ENCODE measurements around the gene RNF217. TPM values are rescaled to one million over a fixed set of nuclear protein-coding genes. Genes with fewer than 3 reads are reported as not detected.

Gene RNF217
- polyA plus RNA-seq, 1 donor (not counting 4 experiments of a cell fraction or from before 2014, with no cell fraction given): 44.0 TPM

GRCh38 chr6:125022391-125022989 lies 60.3 kb downstream of the RNF217 start:
- Histone ChIP-seq H3K9me1 (ENCODE audit: control insufficient read depth, extremely low read depth, insufficient read depth, low read length) (no peaks in the 10 kb centered on the region), H3K79me2 (ENCODE audit: control insufficient read depth, insufficient read depth, low read length) (peaks cover 43% of the 10 kb centered on the region), H3K9me3 (ENCODE audit: control insufficient read depth, low read depth, low read length) (no peaks in the 10 kb centered on the region), H3K36me3 (ENCODE audit: control insufficient read depth in 2 of 2, extremely low read depth in 1 of 2, insufficient read depth in 2 of 2, low read length in 2 of 2) (peaks cover 0 to 1% of the 10 kb centered on the region in 2 experiments), H3K4me1 (ENCODE audit: control insufficient read depth, extremely low read depth, insufficient read depth, low read length) (no peaks in the 10 kb centered on the region), H3K27me3 (ENCODE audit: control insufficient read depth, extremely low read depth, insufficient read depth, low read length) (no peaks in the 10 kb centered on the region), H3K4me2 (ENCODE audit: control insufficient read depth, extremely low read depth, insufficient read depth, low read depth, low read length) (no peak overlapping the region), H2AFZ (ENCODE audit: control insufficient read depth, low read length) (no peak overlapping the region), H3K9ac (ENCODE audit: control insufficient read depth, extremely low read depth, insufficient read depth, low read length) (no peak overlapping the region), H4K20me1 (ENCODE audit: control insufficient read depth, extremely low read depth, insufficient read depth, low read length) (no peaks in the 10 kb centered on the region), H3K27ac (ENCODE audit: control insufficient read depth, insufficient read depth, low read length) (no peak overlapping the region), H3K4me3 (ENCODE audit: control insufficient read depth in 2 of 3, extremely low read depth in 1 of 3, insufficient read depth in 2 of 3, low read depth in 1 of 3, low read length in 3 of 3) (no peak overlapping the region)
- DNase-seq (ENCODE audit: low read depth, low spot score) (no peak), FAIRE-seq (no peak)
- no peak for TF ChIP-seq EZH2 (IDR thresholded peaks at IDR 0.05; ENCODE audit: low read length)
- TF ChIP-seq, protein P1, sequence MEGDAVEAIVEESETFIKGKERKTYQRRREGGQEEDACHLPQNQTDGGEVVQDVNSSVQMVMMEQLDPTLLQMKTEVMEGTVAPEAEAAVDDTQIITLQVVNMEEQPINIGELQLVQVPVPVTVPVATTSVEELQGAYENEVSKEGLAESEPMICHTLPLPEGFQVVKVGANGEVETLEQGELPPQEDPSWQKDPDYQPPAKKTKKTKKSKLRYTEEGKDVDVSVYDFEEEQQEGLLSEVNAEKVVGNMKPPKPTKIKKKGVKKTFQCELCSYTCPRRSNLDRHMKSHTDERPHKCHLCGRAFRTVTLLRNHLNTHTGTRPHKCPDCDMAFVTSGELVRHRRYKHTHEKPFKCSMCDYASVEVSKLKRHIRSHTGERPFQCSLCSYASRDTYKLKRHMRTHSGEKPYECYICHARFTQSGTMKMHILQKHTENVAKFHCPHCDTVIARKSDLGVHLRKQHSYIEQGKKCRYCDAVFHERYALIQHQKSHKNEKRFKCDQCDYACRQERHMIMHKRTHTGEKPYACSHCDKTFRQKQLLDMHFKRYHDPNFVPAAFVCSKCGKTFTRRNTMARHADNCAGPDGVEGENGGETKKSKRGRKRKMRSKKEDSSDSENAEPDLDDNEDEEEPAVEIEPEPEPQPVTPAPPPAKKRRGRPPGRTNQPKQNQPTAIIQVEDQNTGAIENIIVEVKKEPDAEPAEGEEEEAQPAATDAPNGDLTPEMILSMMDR (optimal IDR thresholded peaks at IDR 0.05 in 1 of 3, IDR thresholded peaks at IDR 0.05 in 1 of 3, conservative IDR thresholded peaks at IDR 0.05 in 1 of 3; ENCODE audit: extremely low read depth in 1 of 3, insufficient read depth in 2 of 3, low read length in 3 of 3): no peak
- dilution Hi-C loops (cut with MboI; ENCODE audit: extremely low pct_ligation_motif_present, low sequenced_read_pairs): no loop called here

DNA sequence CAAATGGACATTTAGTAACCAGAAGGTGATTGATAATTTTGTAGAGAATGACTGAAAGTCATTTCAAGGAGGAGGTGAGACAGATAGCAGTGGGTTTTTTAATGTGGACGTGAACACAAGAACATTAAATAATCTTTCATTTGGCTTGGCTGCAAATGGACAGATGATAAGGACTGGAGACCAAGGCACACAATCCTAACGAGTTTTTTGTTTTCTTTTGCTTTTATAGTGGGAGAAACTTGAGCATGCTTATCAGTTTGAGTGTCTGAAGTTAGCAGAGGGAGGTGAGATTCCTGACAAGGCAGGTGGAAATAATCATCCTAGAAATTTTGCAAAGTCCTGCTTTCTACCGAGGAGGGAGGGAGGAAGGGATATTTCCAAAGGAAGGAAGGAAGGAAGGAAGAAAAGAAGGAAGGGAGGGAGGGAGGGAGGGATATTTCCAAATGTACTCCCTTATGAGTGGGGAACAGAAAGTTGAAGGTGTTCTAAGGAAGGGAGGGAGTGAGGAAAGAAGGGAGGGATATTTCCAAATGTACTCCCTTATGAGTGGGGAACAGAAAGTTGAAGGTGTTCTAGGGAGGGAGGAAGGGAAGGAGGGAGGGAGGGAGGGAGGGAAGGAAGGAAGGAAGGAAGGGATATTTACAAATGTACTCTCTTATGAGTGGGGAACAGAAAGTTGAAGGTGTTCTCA lies 63.1 kb downstream of the RNF217 start:
- no peaks in the 10 kb centered on the region for H3K9me1 ChIP-seq (ENCODE audit: control insufficient read depth, extremely low read depth, insufficient read depth, low read length)
- TF ChIP-seq EZH2 (IDR thresholded peaks at IDR 0.05; ENCODE audit: low read length): no peak
- no peak overlapping the region for H3K9ac ChIP-seq (ENCODE audit: control insufficient read depth, extremely low read depth, insufficient read depth, low read length)
- dilution Hi-C loops (cut with MboI; ENCODE audit: extremely low pct_ligation_motif_present, low sequenced_read_pairs): no loop called here
- H3K27me3 ChIP-seq (ENCODE audit: control insufficient read depth, extremely low read depth, insufficient read depth, low read length): no peaks in the 10 kb centered on the region
- H3K79me2 ChIP-seq (ENCODE audit: control insufficient read depth, insufficient read depth, low read length): peaks cover 45% of the 10 kb centered on the region
- FAIRE-seq (no peak), DNase-seq (ENCODE audit: low read depth, low spot score) (no peak)
- no peak overlapping the region for H3K27ac ChIP-seq (ENCODE audit: control insufficient read depth, insufficient read depth, low read length)
- no peak overlapping the region for H3K4me2 ChIP-seq (ENCODE audit: control insufficient read depth, extremely low read depth, insufficient read depth, low read depth, low read length)
- no peaks in the 10 kb centered on the region for H4K20me1 ChIP-seq (ENCODE audit: control insufficient read depth, extremely low read depth, insufficient read depth, low read length)
- H3K36me3 ChIP-seq (ENCODE audit: control insufficient read depth in 2 of 2, extremely low read depth in 1 of 2, insufficient read depth in 2 of 2, low read length in 2 of 2): peaks cover 0 to 1% of the 10 kb centered on the region in 2 experiments
- H3K9me3 ChIP-seq (ENCODE audit: control insufficient read depth, low read depth, low read length): no peaks in the 10 kb centered on the region
- H2AFZ ChIP-seq (ENCODE audit: control insufficient read depth, low read length): no peak overlapping the region
- no peaks in the 10 kb centered on the region for H3K4me1 ChIP-seq (ENCODE audit: control insufficient read depth, extremely low read depth, insufficient read depth, low read length)
- no peak overlapping the region for H3K4me3 ChIP-seq (ENCODE audit: control insufficient read depth in 2 of 3, extremely low read depth in 1 of 3, insufficient read depth in 2 of 3, low read depth in 1 of 3, low read length in 3 of 3)
